Stimulated activated CD8-positive, alpha-beta memory T cell treated with anti-CD3 and anti-CD28 coated beads, Interleukin-12 subunit alpha, Interleukin-12 subunit beta, amount 100 ng/mL, for 1 hour (primary cell): Measurements from ENCODE around the gene SCRN2.

ENCODE experiments used
- DNase-seq: peaks from one replicate; pipeline ENCODE4 v3.0.0-alpha.2; 2020; ENCODE audit warnings: low read depth

SCRN2 gene

GRCh38 chr17:47872019-47872650 lies 31.1 kb upstream of the SCRN2 start:
- no peak for DNase-seq

GRCh38 chr17:47871048-47871447 lies 30.0 kb upstream of the SCRN2 start:
- no peak for DNase-seq

GRCh38 chr17:47870056-47870455 lies 29.0 kb upstream of the SCRN2 start:
- DNase-seq: no peak

GRCh38 chr17:47869114-47869513 lies 28.0 kb upstream of the SCRN2 start:
- no peak for DNase-seq

- DNase-seq: no peak
Measured at GRCh38 chr17:47867813-47868533, 26.9 kb upstream of the SCRN2 start.

- DNase-seq: no peak
Measured at GRCh38 chr17:47866941-47867340, 25.9 kb upstream of the SCRN2 start.

GRCh38 chr17:47864791-47865216 lies 23.7 kb upstream of the SCRN2 start:
- DNase-seq: no peak

- DNase-seq: no peak
Measured at GRCh38 chr17:47862621-47863440, 21.8 kb upstream of the SCRN2 start.

GRCh38 chr17:47860386-47860785 lies 19.3 kb upstream of the SCRN2 start:
- no peak for DNase-seq

- DNase-seq: no peak
Measured at GRCh38 chr17:47857551-47858455, 16.7 kb upstream of the SCRN2 start.

GRCh38 chr17:47856830-47857229 lies 15.8 kb upstream of the SCRN2 start:
- no peak for DNase-seq

GRCh38 chr17:47855737-47856136 lies 14.7 kb upstream of the SCRN2 start:
- no peak for DNase-seq

GRCh38 chr17:47853616-47854015 lies 12.5 kb upstream of the SCRN2 start:
- no peak for DNase-seq

GRCh38 chr17:47852113-47852949 lies 11.3 kb upstream of the SCRN2 start:
- no peak for DNase-seq

GRCh38 chr17:47851764-47852112 lies 10.7 kb upstream of the SCRN2 start:
- no peak for DNase-seq

GRCh38 chr17:47850692-47851573 lies 9.9 kb upstream of the SCRN2 start, which contains the start of gene SP6:
Gene SP6 (minus strand): TSS chr17:47851163. CDS start chr17:47848429, 2,734 bp downstream.
- DNase-seq: peak; percentile 43

GRCh38 chr17:47850373-47850691 lies 9.3 kb upstream of the SCRN2 start:
- DNase-seq: no peak

GRCh38 chr17:47848198-47848513 lies 7.1 kb upstream of the SCRN2 start:
- no peak for DNase-seq

GRCh38 chr17:47847341-47848197 lies 6.5 kb upstream of the SCRN2 start:
- no peak for DNase-seq
